ENCODE data around the gene ZNF790.

- no peak for TF ChIP-seq EP300 (IDR thresholded peaks at IDR 0.05)
- TF ChIP-seq POLR2A (IDR thresholded peaks at IDR 0.05) = no peak
- TF ChIP-seq CTCF (IDR thresholded peaks at IDR 0.05) = no peak
- TF ChIP-seq POLR2AphosphoS5 (IDR thresholded peaks at IDR 0.05) = no peak
Observed at GRCh38 chr19:36805364-36805763, 32.8 kb downstream of the ZNF790 start.
